Measurements from ENCODE around the gene NR6A1. TPM values are rescaled to one million over a fixed set of nuclear protein-coding genes. Genes with fewer than 3 reads are reported as not detected.
A peak's percentile ranks its signal among the peaks of the same experiment; 100 is the strongest.

The NR6A1 gene
- total and polyA plus RNA-seq, 2 of the 8 experiments (the other 6 are each of a cell fraction or from before 2014, with no cell fraction given) = 93.2 to 237 TPM

DNA sequence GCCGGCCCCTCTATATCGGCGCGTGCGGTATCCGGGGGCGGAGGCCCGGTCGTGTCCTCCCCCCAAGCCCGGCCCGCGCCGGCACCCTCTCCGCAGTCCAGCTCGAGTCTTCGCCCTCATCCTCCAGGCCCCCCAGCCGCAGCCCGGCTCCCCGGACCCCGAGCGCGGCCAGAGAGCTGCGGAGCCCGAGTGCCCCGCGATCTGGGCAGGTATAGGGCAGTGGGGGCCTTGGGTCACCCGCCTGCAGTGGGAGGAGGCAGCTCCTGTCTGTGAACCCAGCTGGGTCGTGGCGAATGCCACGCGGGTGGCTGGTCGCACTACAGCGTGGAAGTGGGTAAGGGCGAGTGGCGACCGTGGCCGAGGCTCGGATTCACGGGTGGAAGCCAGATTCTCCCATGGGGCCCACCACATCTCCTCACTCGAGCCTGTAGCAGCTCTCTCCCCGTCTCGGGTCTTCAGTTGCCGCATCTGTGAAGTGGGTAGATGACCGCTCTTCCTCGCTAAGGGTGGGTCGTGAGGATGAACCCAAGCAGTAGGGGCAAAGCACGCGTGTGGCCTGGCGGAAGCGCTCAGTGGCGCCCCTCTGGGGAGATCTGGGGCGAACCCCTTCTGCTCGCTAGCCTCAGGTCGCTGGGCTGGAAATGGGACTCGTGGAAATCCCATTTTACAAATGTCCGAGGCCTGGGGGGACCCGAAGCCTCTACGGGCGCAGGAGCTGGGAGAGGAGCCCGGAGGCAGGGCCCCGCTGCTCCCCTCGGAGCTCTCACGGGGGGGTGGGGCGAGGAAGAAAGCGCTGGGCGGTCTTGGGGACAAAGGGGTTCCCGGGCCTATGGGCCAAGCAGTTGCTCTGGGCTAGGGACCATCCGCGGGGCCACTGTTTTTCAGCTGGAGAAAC is 265.9 kb downstream of the NR6A1 start:
- H3K4ac ChIP-seq (replicated peaks; ENCODE audit: insufficient read length, low read depth, low read length) = no peak overlapping the region
- H3K23ac ChIP-seq (ENCODE audit: insufficient read length) = no peak overlapping the region
- no peaks in the 10 kb centered on the region; a peak in 1 of 4 replicates for H3K9me3 ChIP-seq (ENCODE audit: insufficient read depth in 2 of 2, low read depth in 1 of 2, low read length in 1 of 2)
- no peak overlapping the region; the same call in 1 of the 2 replicates for H2AFZ ChIP-seq (ENCODE audit: low read length)
- DNase-seq (ENCODE audit: low read depth in 1 of 2, low spot score in 2 of 2) (peak in 1 of 2 experiments; percentile 75), FAIRE-seq (no peak)
- H3K9ac ChIP-seq (replicated peaks in 1 of 4; ENCODE audit: extremely low read depth in 1 of 4, low read depth in 3 of 4, low read length in 3 of 4) = no peak overlapping the region
- H3K27ac ChIP-seq (ENCODE audit: low read depth, low read length) = no peak overlapping the region
- H3K4me1 ChIP-seq (replicated peaks in 1 of 4; ENCODE audit: control insufficient read depth in 3 of 4, insufficient read depth in 4 of 4, low read length in 3 of 4) = peaks cover 0 to 17% (median 12%) of the 10 kb centered on the region in 4 experiments; a peak in 6 of 7 replicates
- H2BK20ac ChIP-seq (ENCODE audit: low read length) = no peak overlapping the region; the same call in 1 of the 2 replicates
- no peak overlapping the region for H2BK120ac ChIP-seq (replicated peaks; ENCODE audit: low read depth, low read length)
- POLR2A ChIA-PET (ENCODE audit: partially characterized antibody) = interaction anchor here (0.6 to 2.0 kb wide), 7 partner anchors 11 to 89 kb away, joined by 3 to 6 read pairs (median 4); no protein-coding TSS in a partner anchor
- peak overlapping the region; percentile 60; the same call in 1 of the 2 replicates for H2BK12ac ChIP-seq (ENCODE audit: low read depth, low read length)
- H3K36me3 ChIP-seq (ENCODE audit: control insufficient read depth in 2 of 4, insufficient read depth in 4 of 4, low read length in 3 of 4) = peaks cover 0 to 8% (median 0%) of the 10 kb centered on the region in 4 experiments; a peak in 1 of 8 replicates
- peak overlapping the region; percentile 17; the same call in 1 of the 2 replicates for H4K8ac ChIP-seq (ENCODE audit: extremely low read depth, insufficient read depth, low read length)
- no peak overlapping the region; the same call in 1 of the 2 replicates for H3K18ac ChIP-seq (ENCODE audit: extremely low read depth, low read length)
- CTCF ChIA-PET (ENCODE audit: partially characterized antibody) = interaction anchor here (0.7 to 2.0 kb wide), 15 partner anchors 9 to 238 kb away, joined by 3 to 12 read pairs (median 6); no protein-coding TSS in a partner anchor
- H3K4me3 ChIP-seq (ENCODE audit: extremely low read depth in 1 of 4, insufficient read depth in 2 of 4, low read depth in 3 of 4, low read length in 4 of 4) = peak overlapping the region in 3 of 4 experiments; percentile 19 to 58 (median 26); a peak in 6 of 8 replicates
- no peak overlapping the region for H4K91ac ChIP-seq (replicated peaks; ENCODE audit: insufficient read length, low read length)
- H3K4me2 ChIP-seq (ENCODE audit: insufficient read depth in 1 of 2, low read depth in 2 of 2, low read length in 2 of 2) = peak overlapping the region; percentile 55 to 65
- H3K56ac ChIP-seq (replicated peaks; ENCODE audit: insufficient read length, low read depth, low read length) = no peak overlapping the region
- no peak overlapping the region for H3K14ac ChIP-seq (ENCODE audit: insufficient read length)
- H3K23me2 ChIP-seq (ENCODE audit: low read depth, low read length) = peaks cover 7% of the 10 kb centered on the region; the same call in 1 of the 2 replicates
- no peak overlapping the region for H4K5ac ChIP-seq (ENCODE audit: insufficient read length, low read depth, low read length)
- H4K20me1 ChIP-seq (replicated peaks in 1 of 2; ENCODE audit: control insufficient read depth in 1 of 2, insufficient read depth in 2 of 2, low read length in 2 of 2) = peaks cover 0 to 2% of the 10 kb centered on the region in 2 experiments
- 0 out of 2 replicates have a peak overlapping the region, but pooled peaks have one; percentile 61 for H2BK15ac ChIP-seq (ENCODE audit: low read length)
- WGBS, 2 experiments (ENCODE audit: extremely low coverage in 1 of 2, insufficient coverage in 1 of 2, insufficient read length in 1 of 2, insufficient replicate concordance in 2 of 2, low coverage in 1 of 2, low lambda C conversion rate in 2 of 2, missing lambda C conversion rate in 1 of 2) = 32% methylated on average over 49 of the region's 69 CpGs; no CpG with 5 or more reads in 1 of the 2 experiments
- H3K79me2 ChIP-seq (ENCODE audit: control insufficient read depth in 1 of 2, insufficient read depth in 2 of 2, low read length in 2 of 2) = no peaks in the 10 kb centered on the region
- H2AK5ac ChIP-seq (ENCODE audit: low read depth, low read length) = no peak overlapping the region
- peaks cover 39 to 61% (median 55%) of the 10 kb centered on the region in 4 experiments for H3K27me3 ChIP-seq (replicated peaks in 1 of 4; ENCODE audit: control insufficient read depth in 3 of 4, extremely low read depth in 1 of 4, insufficient read depth in 3 of 4, low read length in 3 of 4)
- no peak overlapping the region for H2BK5ac ChIP-seq (ENCODE audit: low read depth, low read length)
- no peaks in the 10 kb centered on the region for H3K79me1 ChIP-seq (ENCODE audit: low read depth, low read length)
- no peak for TF ChIP-seq BRCA1 (IDR thresholded peaks at IDR 0.05; ENCODE audit: low read depth, low read length)
- peak in 2 of 3 experiments; percentile 38 to 53; a peak in 2 of 4 replicates for TF ChIP-seq CTCF (IDR thresholded peaks at IDR 0.05; ENCODE audit: control extremely low read depth in 1 of 3, insufficient read depth in 1 of 3, low read depth in 1 of 3, low read length in 3 of 3)
- peak; percentile 65 for TF ChIP-seq KDM4A (IDR thresholded peaks at IDR 0.05; ENCODE audit: low read depth, low read length, severe bottlenecking)
- TF ChIP-seq RAD21 (IDR thresholded peaks at IDR 0.05 in 1 of 2, conservative IDR thresholded peaks at IDR 0.05 in 1 of 2; ENCODE audit: low read depth in 2 of 2, low read length in 2 of 2) = peak; percentile 3 to 32; a peak in 1 of 4 replicates
- TF ChIP-seq MAX (IDR thresholded peaks at IDR 0.05) = peak; percentile 9
- TF ChIP-seq KDM1A (IDR thresholded peaks at IDR 0.05; ENCODE audit: borderline replicate concordance, low read length) = peak; percentile 93

Measured in H1 (cell line).